ENCODE data around the gene ATP4B. TPM values are rescaled to one million over a fixed set of nuclear protein-coding genes. Genes with fewer than 3 reads are reported as not detected.

ATP4B gene
- total RNA-seq, 1 experiment from 2014 or later: not detected

GRCh38 chr13:113611996-113612395 is 46.0 kb downstream of the ATP4B start:
- H3K4me3 Mint-ChIP-seq (ENCODE audit: unreplicated experiment): no peak overlapping the region
- CTCF ChIA-PET: no interaction called here

GRCh38 chr13:113610266-113610665 is 47.7 kb downstream of the ATP4B start:
- H3K4me3 ChIP-seq (ENCODE audit: low read depth, low read length): no peak overlapping the region
- no peaks in the 10 kb centered on the region for H3K4me1 ChIP-seq
- CTCF ChIA-PET: no interaction called here
- DNase-seq: no peak
- H3K36me3 ChIP-seq (ENCODE audit: control insufficient read depth, insufficient read depth, low read length): peaks cover 9% of the 10 kb centered on the region
- no peaks in the 10 kb centered on the region for H3K27me3 ChIP-seq (replicated peaks; ENCODE audit: control insufficient read depth, insufficient read depth, low read length)
- Mint-ChIP-seq H3K27ac (ENCODE audit: unreplicated experiment) (no peak overlapping the region), H3K9me3 (ENCODE audit: unreplicated experiment) (no peaks in the 10 kb centered on the region), H3K36me3 (ENCODE audit: insufficient read depth, unreplicated experiment) (peaks cover 63% of the 10 kb centered on the region), H3K4me1 (ENCODE audit: low read depth, unreplicated experiment) (no peaks in the 10 kb centered on the region), H3K4me3 (ENCODE audit: unreplicated experiment) (no peak overlapping the region), H3K27me3 (ENCODE audit: insufficient read depth, unreplicated experiment) (no peaks in the 10 kb centered on the region)
- POLR2A ChIA-PET: no interaction called here
- no TSS peak for BruUV-seq (replicated peaks)
- no peaks in the 10 kb centered on the region for H3K9me3 ChIP-seq
- no peak for TF ChIP-seq CTCF (IDR thresholded peaks at IDR 0.05; ENCODE audit: insufficient read depth in 1 of 2, low read depth in 1 of 2, low read length in 1 of 2, severe bottlenecking in 1 of 2, unreplicated experiment in 1 of 2)
- intact Hi-C loops (cut with micrococcal nuclease; ENCODE audit: unreplicated experiment): no loop called here

More at GRCh38 chr13:113611996-113612395, 46.0 kb downstream of the ATP4B start:
- H3K36me3 Mint-ChIP-seq (ENCODE audit: insufficient read depth, unreplicated experiment): peaks cover 53% of the 10 kb centered on the region
- H3K4me1 ChIP-seq: no peaks in the 10 kb centered on the region
- no peak overlapping the region for H3K4me3 ChIP-seq (ENCODE audit: low read depth, low read length)
- no peaks in the 10 kb centered on the region for H3K9me3 Mint-ChIP-seq (ENCODE audit: unreplicated experiment)
- H3K27me3 ChIP-seq (replicated peaks; ENCODE audit: control insufficient read depth, insufficient read depth, low read length): no peaks in the 10 kb centered on the region
- H3K36me3 ChIP-seq (ENCODE audit: control insufficient read depth, insufficient read depth, low read length): peaks cover 8% of the 10 kb centered on the region
- H3K27me3 Mint-ChIP-seq (ENCODE audit: insufficient read depth, unreplicated experiment): no peaks in the 10 kb centered on the region
- H3K27ac Mint-ChIP-seq (ENCODE audit: unreplicated experiment): no peak overlapping the region
- no peaks in the 10 kb centered on the region for H3K9me3 ChIP-seq
- no peaks in the 10 kb centered on the region for H3K4me1 Mint-ChIP-seq (ENCODE audit: low read depth, unreplicated experiment)
- no peak for DNase-seq
- BruUV-seq (replicated peaks): no TSS peak
- intact Hi-C loops (cut with micrococcal nuclease; ENCODE audit: unreplicated experiment): no loop called here
- no peak for TF ChIP-seq CTCF (IDR thresholded peaks at IDR 0.05; ENCODE audit: insufficient read depth in 1 of 2, low read depth in 1 of 2, low read length in 1 of 2, severe bottlenecking in 1 of 2, unreplicated experiment in 1 of 2)
- POLR2A ChIA-PET: no interaction called here

- no peaks in the 10 kb centered on the region for H3K4me1 Mint-ChIP-seq (ENCODE audit: low read depth, unreplicated experiment)
- POLR2A ChIA-PET: no interaction called here
- no peaks in the 10 kb centered on the region for H3K27me3 ChIP-seq (replicated peaks; ENCODE audit: control insufficient read depth, insufficient read depth, low read length)
- CTCF ChIA-PET: no interaction called here
- BruUV-seq (replicated peaks): no TSS peak
- H3K27ac Mint-ChIP-seq (ENCODE audit: unreplicated experiment): no peak overlapping the region
- TF ChIP-seq CTCF (IDR thresholded peaks at IDR 0.05; ENCODE audit: insufficient read depth in 1 of 2, low read depth in 1 of 2, low read length in 1 of 2, severe bottlenecking in 1 of 2, unreplicated experiment in 1 of 2): no peak
- no peaks in the 10 kb centered on the region for H3K27me3 Mint-ChIP-seq (ENCODE audit: insufficient read depth, unreplicated experiment)
- H3K9me3 ChIP-seq: no peaks in the 10 kb centered on the region
- no peaks in the 10 kb centered on the region for H3K9me3 Mint-ChIP-seq (ENCODE audit: unreplicated experiment)
- intact Hi-C loops (cut with micrococcal nuclease; ENCODE audit: unreplicated experiment): no loop called here
- H3K36me3 ChIP-seq (ENCODE audit: control insufficient read depth, insufficient read depth, low read length): peaks cover 9% of the 10 kb centered on the region
- H3K4me3 Mint-ChIP-seq (ENCODE audit: unreplicated experiment): no peak overlapping the region
- H3K4me3 ChIP-seq (ENCODE audit: low read depth, low read length): no peak overlapping the region
- H3K4me1 ChIP-seq: no peaks in the 10 kb centered on the region
- no peak for DNase-seq
- peaks cover 69% of the 10 kb centered on the region for H3K36me3 Mint-ChIP-seq (ENCODE audit: insufficient read depth, unreplicated experiment)
These were observed 48.4 kb downstream of the ATP4B start for GRCh38 chr13:113609616-113610015.

Measured in Caco-2 (cell line).